GM18499 (cell line): ENCODE measurements around the gene GOLGA6D.
"Not testable (repeated sequence)": the region's sequence is repeated elsewhere in the genome, so short reads cannot be mapped to it uniquely, and the experiment has no call there.

ENCODE experiments used
- ATAC-seq: cut with Tn5 transposase; IDR thresholded peaks from one replicate; pipeline ENCODE4 v1.9.1; 2021; ENCODE audit warnings: moderate number of reproducible peaks; ENCODE audit not compliant: insufficient read depth, unreplicated experiment

Gene GOLGA6D

DNA sequence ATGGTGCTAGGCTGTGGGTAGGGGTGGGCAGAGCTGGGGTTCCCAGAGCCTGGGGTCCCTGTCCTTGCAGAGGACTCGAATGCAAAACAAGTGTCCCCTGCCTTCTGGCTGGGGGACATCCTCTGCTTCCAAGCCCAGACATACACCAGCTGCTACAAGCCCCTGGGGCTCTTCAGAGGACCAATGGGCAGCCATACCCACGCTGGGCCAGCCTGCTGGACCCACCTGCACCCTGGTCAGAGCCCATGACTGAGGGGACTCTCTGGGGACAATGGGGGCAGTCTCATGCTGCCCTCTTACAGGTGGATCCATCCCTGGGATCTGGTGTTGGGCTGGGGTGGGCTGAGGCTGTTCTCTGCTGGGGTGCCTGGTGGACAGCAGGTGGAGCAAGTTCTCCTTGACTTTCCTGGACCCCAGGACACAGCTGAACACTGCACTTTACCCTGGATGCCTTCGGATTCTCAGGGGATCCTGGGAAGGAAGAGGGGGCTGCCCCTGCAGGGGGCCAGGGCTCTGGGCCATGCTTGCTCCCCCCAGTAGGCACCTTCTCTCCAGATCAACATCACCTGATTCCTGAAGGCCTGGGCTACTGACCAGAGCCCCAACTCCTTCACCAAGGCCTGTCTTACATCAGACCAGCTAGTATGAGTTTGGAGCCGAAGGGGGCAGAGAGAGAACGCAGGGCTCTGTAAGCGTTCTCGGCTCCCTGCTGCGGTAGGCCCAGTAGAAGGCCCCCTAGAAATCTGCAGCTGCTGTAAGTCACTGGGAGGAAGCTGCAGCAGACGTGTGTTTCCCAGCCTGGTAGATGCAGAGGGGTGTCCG, 46.1 kb downstream of the GOLGA6D start:
- no peak for ATAC-seq

DNA sequence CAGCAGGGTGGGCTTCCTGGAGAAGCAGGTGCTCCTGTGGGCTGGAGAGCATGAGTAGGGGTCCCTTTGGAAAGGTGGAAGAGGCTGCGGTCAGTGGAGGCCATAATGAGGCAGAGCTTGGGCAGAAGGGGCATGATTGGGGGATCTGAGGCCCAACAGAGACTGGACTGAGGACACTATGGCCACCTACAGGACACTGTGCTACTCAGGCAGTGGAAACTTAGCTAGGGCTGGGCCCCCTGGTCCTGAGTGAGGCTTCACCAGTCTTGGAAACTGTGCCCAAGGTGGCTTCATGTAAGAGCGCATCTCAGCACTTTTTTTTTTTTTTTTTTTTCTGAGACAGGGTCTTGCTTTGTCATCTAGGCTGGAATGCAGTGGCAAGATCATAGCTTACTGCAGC, 46.9 kb downstream of the GOLGA6D start:
- ATAC-seq, result no peak

DNA sequence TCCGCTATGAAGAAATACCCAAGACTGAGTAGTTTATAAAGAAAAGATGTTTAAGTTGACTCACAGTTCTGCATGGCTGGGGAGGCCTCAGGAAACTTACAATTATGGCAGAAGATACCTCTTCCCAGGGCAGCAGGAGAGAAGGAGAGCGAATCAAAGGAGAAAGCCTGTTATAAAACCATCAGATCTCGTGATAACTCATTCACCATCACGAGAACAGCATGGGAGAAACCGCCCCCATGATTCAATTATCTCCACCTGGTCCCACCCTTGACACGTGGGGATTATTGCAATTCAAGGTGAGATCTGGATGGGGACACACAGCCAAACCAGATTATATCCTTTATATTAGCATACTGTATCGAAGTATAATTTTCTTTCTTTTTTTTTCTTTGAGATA, 49.5 kb downstream of the GOLGA6D start:
- not testable (repeated sequence) for ATAC-seq

DNA sequence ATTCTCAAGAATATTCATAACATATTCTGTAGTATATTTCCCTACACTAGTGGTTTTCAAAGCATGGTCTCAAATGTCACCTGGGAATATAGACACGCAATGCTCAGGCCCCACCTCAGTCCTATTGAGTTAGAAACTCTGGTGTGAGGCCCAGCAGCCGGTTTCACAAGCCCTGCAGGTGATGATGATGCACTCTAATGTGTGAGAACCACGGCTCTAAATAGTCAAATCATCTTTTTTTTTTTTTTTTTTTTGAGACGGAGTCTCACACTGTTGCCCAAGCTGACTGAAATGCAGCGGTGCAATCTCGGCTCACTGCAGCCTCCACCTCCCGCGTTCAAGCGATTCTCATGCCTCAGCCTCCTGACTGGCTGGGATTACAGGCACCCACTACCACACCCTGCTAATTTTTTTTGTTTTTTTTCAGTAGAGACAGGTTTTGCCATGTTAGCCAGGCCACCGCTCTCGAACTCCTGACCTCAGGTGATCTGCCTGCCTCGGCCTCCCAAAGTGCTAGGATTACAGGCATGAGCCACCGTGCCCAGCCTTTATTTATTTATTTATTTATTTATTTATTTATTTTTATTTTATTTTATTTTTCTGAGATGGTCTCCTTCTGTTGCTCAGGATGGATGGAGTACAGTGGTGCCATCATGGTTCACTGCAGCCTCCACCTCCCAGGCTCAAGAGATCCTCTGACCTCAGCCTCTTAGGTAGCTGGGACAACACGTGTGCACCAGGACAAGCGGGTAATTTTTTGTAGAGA, 51.2 kb downstream of the GOLGA6D start:
- ATAC-seq, result not testable (repeated sequence)

DNA sequence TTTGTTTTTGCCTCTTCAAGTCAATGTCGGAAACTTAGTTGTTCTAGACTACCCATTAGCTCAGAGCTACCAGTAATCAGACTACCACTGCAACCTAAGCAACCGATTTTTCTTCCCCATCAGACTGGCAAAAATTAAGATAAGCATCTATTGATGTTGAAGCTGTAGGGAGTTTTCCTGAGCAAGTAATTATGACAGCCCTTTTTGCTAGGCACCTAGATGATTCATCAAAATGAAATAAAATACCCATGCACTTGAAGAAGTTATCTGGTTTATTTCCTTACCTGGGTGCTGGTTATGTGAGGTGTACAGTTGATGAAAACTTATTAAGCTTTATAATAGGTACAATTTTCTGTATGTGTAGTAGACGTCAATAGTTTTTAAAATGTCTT, 52.7 kb downstream of the GOLGA6D start:
- no peak for ATAC-seq

DNA sequence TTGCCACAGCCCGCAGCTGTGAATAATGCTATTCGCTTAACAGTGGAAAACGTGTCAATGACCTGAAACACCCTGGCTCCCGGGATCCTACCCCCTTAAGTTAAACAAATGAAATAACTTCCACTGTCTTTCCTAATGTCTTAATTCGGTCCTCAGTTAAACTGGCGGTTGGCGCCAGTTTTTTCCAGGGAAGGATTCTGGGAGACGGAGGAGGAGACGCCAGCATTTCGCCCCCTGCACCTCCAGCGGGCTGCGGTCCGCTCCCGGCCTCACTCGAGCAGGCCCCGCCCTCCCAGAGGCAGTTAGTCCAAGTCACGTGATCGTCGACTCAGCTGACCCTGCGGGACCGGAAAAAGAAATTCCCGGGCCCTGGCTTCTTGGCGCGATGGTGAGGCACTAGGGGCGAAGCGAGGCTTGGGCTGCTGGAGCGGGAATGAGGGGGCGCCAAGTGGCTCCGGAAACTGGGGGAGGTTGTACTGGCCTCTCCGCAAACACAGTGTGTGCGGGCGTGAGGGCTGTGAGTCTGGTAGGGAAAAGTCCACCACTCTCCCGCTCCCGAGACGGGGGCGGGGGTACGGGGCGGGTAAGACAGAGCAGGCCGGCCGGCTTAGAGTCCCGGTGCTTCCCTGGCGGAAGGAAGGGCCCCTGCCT, 53.2 kb downstream of the GOLGA6D start, which contains the start of gene COMMD4:
Gene COMMD4, plus strand, starts transcription at position 359 of the 651 bp plus-strand sequence. Its CDS starts 27 bp downstream, at position 386.
- no peak for ATAC-seq

DNA sequence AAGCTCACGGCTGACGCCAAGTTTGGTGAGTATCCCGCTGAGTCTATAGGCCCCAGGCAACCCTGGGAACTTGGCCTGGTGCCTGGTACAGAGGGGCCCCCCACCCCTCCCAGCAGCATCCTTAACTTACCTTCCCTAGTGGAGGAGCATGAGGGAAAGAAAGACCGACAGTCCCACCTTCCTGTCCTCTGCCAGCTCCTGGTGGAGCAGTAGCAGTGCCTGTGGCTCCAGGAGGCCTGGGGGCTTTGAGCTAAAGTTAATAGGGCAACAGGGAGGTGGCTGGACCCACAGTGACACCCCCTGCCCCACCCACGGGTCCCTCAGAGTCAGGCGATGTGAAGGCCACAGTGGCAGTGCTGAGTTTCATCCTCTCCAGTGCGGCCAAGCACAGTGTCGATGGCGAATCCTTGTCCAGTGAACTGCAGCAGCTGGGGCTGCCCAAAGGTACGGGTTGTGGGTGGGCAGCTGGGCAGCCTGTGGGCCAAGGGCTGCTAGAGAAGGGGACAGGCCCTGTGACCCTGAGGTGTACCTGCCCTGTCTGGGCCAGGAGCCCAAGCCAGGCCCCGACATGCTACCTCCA, 56.1 kb downstream of the GOLGA6D start:
- ATAC-seq, result no peak

DNA sequence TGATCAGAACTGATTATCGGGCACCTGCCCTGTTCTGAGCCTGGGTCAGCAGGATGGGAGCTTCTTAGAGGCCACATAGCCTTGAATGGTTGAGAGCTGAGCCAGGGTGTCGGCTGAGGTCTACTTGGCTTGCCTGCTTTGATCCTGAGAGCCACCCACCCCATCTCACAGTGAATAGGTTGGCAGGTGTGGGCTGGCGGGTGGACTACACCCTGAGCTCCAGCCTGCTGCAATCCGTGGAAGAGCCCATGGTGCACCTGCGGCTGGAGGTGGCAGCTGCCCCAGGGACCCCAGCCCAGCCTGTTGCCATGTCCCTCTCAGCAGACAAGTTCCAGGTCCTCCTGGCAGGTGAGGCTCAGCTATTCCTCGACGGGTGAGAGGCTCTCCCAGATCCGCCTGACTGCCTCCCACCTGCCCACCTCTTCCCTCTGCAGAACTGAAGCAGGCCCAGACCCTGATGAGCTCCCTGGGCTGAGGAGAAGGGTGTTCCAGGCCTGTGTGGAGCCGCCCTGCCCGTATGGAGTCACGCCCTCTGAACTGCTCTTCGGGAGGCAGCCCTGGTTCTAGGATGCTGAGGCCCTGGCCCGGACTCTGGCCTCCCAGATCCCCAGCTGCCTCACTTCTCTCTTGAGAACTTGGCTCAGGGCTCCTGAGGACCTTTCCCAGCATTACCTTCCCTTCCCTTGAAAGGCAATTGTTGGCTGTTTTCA, 57.1 kb downstream of the GOLGA6D start:
- no peak for ATAC-seq

DNA sequence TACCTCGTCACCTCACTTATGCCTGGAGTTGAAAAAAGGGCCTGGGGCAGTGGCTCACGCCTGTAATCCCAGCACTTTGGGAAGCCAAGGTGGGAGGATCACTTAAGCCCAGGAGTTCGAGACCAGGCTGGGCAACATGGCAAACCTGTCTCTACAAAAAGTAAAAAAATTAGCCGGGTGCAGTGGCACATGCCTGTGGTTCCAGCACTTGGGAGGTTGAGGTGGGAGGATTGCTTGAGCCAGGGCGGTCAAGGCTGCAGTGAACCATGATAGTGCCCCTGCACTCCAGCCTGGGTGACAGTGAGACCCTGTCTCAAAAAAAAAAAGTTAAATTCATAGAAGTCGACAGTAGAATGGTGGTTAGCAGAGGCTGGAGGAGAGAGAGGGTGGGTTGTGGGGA, 59.6 kb downstream of the GOLGA6D start:
- no peak for ATAC-seq

DNA sequence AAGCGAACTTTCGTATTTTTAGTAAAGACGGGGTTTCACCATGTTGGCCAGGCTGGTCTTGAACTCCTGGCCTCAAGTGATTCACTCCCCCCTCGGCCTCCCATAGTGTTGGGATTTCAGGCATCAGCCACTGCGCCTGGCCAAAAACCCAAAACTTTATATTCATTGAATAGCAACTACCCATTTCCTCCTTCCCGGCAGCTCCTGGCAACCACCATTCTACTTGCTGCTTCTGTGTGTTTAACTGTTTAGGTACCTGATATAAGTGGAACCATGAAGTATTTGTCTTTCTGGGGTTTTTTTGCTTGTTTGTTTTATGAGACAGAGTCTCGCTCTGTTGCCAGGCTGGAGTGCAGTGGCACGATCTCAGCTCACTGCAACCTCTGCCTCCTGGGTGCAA, 61.3 kb downstream of the GOLGA6D start:
- ATAC-seq, result not testable (repeated sequence)
